ENCODE data around the gene DNAJC17. TPM values are rescaled to one million over a fixed set of nuclear protein-coding genes. Genes with fewer than 3 reads are reported as not detected.

DNAJC17 gene
- total RNA-seq, 1 donor from 2014 or later = 20.8 TPM

DNA sequence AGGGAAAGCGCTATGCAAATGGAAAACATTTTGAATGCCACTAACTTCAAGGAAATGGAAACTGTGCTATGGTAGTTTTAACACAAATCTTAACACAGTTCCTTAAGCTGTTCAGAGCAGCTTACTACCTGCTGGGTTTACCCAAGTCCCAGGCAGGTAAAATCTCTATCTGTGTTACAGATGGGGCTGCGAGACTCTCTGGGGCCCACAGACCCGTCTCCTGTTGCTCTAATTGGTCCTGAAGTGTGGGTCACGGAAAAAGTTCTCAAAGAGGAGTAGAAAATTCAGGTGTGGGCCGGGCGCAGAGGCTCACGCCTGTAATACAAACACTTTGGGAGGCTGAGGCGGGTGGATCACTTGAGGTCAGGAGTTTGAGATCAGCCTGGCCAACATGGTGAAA, 17.3 kb downstream of the DNAJC17 start:
- ATAC-seq = no peak

- ATAC-seq = no peak
Measured at GRCh38 chr15:40789119-40789518, 18.2 kb downstream of the DNAJC17 start.

GRCh38 chr15:40787991-40788390, 19.3 kb downstream of the DNAJC17 start:
- ATAC-seq = peak; percentile 12

- ATAC-seq = peak; percentile 65
Measured at GRCh38 chr15:40787344-40787841, 19.9 kb downstream of the DNAJC17 start.

GRCh38 chr15:40785814-40786213, 21.5 kb downstream of the DNAJC17 start:
- ATAC-seq = peak; percentile 74

- no peak for ATAC-seq
Measured at GRCh38 chr15:40785164-40785563, 22.1 kb downstream of the DNAJC17 start.

GRCh38 chr15:40782609-40783227, 24.6 kb downstream of the DNAJC17 start:
- peak; percentile 85 for ATAC-seq

GRCh38 chr15:40776537-40777141, 30.6 kb downstream of the DNAJC17 start:
- peak; percentile 95 for ATAC-seq

GRCh38 chr15:40775740-40776536, 31.3 kb downstream of the DNAJC17 start:
- no peak for ATAC-seq

- ATAC-seq = no peak
Measured at GRCh38 chr15:40775007-40775406, 32.3 kb downstream of the DNAJC17 start.

- ATAC-seq = no peak
Measured at GRCh38 chr15:40773902-40774301, 33.4 kb downstream of the DNAJC17 start.

GRCh38 chr15:40773496-40773895, 33.8 kb downstream of the DNAJC17 start:
- ATAC-seq = no peak

GRCh38 chr15:40772014-40772413, 35.3 kb downstream of the DNAJC17 start:
- no peak for ATAC-seq

- no peak for ATAC-seq
Measured at GRCh38 chr15:40771242-40771641, 36.0 kb downstream of the DNAJC17 start.

- no peak for ATAC-seq
Measured at GRCh38 chr15:40770147-40770721, 37.0 kb downstream of the DNAJC17 start.

DNA sequence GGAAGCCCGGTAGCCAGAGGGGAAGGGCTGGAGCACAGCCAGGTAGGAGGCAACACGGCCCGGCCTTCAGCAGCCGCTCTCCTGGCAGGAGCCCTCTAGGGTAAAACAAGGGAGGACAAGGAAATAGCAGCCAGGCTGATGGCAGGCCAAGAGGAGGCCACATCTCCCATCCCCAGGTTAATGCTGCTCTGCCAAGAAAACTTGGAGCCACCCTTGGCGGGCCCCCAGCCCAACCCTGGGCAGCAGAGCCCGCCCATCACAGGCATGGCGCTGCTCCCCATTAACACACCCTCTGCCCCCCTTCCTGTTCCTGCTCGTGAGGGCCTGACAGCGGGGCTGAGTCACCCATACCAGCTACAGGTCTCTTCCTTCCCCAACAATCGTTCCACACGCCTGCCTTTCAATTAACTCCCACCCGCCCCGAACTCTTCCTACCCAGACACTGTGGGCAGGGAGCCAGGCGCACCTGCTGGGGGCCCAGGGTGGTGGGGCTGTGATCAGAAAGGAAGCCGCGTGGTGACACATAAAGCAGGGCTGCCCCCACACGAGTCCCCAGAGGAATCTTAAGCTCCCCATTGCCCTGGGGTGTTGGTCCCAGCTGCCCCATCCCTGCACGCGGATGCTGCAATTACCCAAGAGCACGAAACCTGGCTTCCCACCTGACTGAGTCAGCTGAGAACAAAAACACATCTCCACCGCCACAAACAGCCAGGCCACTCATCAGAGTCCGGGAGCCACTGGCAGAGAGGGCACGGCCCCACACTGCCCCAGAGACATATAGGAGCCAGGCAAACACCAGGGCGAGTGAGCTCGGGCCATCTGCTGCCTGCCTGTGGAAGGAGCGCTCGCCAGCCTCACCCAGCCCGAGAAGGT, 37.8 kb downstream of the DNAJC17 start, which contains the start of gene C15orf62:
C15orf62 (plus strand) TSS at position 707 of the 873 bp plus-strand sequence. CDS start 516 bp downstream, outside the sequence.
- peak; percentile 87 for ATAC-seq

GRCh38 chr15:40768521-40769273, 38.6 kb downstream of the DNAJC17 start:
- ATAC-seq = peak; percentile 28

DNA sequence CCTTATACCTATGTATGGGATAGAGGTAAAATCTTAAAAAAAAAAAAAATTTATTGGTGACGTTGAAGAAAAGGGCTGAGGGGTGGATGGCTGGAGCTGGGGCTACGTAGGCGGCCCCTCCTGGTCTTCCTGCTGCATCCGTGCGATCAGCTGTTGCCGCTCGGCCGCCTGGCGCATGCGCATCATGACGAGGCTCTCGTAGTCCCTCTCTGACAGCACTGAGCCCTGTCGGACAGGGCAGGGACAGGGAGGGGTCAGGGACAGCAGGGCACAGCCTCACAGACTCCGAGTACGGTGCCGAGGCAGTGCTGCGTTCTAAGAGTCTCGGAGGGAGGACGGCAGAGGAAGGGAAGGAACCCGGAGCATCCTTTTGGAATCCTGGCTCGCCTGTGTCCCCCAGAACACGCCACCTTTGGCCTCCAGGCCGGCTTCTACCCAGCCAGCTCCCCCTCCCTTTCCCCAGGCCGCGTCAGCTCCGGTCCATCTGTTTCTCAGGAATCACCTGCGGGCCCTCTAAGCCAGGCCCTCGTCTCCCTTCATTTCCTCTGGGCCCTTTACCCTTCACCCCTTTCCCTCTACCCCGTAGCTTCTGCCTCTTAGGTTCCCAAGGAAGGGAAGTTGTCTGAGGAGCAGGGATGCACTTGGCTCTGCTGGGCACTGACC, 39.3 kb downstream of the DNAJC17 start:
- no peak for ATAC-seq

DNA sequence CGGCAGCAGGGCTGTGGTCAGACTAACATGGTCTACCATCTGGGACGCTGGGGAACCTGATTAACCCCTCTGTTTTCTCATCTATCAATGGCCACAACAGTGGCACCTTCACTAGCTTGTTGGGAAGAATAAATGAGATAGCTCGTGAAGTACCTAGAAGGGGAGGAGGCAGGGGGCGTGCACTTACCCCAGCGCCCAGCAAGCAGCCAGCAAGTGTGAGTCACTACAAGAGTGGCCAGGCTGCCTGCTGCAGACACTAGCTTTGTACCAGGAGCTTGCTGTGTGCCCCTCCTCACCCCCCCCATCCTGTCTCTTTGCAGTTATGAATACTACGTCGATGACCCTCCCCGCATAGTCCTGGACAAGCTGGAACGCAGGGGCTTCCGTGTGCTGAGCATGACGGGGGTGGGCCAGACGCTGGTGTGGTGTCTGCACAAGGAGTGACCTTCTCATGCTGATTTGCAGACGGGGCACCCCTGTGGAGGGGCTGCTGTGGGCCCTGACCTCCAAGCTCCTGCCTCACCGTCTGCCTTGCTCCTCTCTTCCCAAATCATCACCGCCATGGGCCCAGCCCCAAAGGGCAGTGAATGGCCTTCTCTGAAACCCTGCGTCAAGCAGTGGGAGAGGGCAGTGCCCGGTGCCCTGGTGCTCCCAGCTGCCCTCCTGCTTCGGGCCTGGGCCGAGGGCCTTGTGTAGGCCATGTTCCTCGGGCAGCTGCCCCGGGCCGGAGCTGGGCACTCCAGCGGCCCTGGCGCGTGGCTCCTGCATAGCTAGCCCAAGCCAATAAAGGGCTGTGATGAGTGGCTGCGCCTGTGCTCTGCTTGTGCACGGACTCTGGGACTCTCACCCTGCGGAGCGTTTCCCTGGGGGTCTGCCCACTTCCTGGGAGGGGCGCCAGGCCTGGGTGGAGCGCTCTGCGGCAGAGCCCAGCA, 40.1 kb downstream of the DNAJC17 start:
- ATAC-seq = peak; percentile 9
